Nephron (organoid): ENCODE measurements around the gene ITGA4.

ENCODE experiments used
- H3K27ac Mint-ChIP-seq, 3 experiments: 2 replicates each; pipeline ENCODE4 v1.8.0; 2020; ENCODE audit warnings: mixed read lengths in 3 of 3, mild to moderate bottlenecking in 2 of 3, moderate library complexity in 1 of 3
- H3K27me3 Mint-ChIP-seq: 2 replicates; pipeline ENCODE4 v1.8.0; 2021; ENCODE audit warnings: low read depth, mild to moderate bottlenecking, moderate library complexity, mixed read lengths
- H3K36me3 Mint-ChIP-seq: 2 replicates; pipeline ENCODE4 v1.8.0; 2020; ENCODE audit warnings: low read depth, mixed read lengths
- H3K4me1 Mint-ChIP-seq: 2 replicates; pipeline ENCODE4 v1.8.0; 2020; ENCODE audit warnings: mixed read lengths
- H3K4me3 Mint-ChIP-seq, 3 experiments: 2 replicates each; pipeline ENCODE4 v1.8.0; 2020; ENCODE audit warnings: mild to moderate bottlenecking in 3 of 3, mixed read lengths in 3 of 3, moderate library complexity in 2 of 3
- H3K9me3 Mint-ChIP-seq: 2 replicates; pipeline ENCODE4 v1.8.0; 2020; ENCODE audit warnings: mixed read lengths
- CTCF ChIP-seq, 3 experiments: fragments of 200-600 bp; sonication (generic); IDR thresholded peaks; one replicate each; pipeline ENCODE4 v1.5.0; 2021; ENCODE audit warnings: antibody characterized with exemption in 3 of 3; ENCODE audit not compliant: unreplicated experiment in 3 of 3

The ITGA4 gene

GRCh38 chr2:181542170-181542569 lies 85.0 kb downstream of the ITGA4 start:
- Mint-ChIP-seq H3K36me3 (peaks cover 31% of the 10 kb centered on the region), H3K4me3 (no peak overlapping the region), H3K9me3 (peaks cover 3% of the 10 kb centered on the region), H3K4me1 (peaks cover 3% of the 10 kb centered on the region), H3K27me3 (no peaks in the 10 kb centered on the region), H3K27ac (no peak overlapping the region)
- TF ChIP-seq CTCF (IDR thresholded peaks at IDR 0.05; ENCODE audit: unreplicated experiment in 3 of 3), result no peak

GRCh38 chr2:181546086-181546485 lies 88.9 kb downstream of the ITGA4 start:
- Mint-ChIP-seq H3K27ac (no peak overlapping the region), H3K4me3 (no peak overlapping the region), H3K9me3 (peaks cover 3% of the 10 kb centered on the region), H3K4me1 (no peaks in the 10 kb centered on the region), H3K27me3 (no peaks in the 10 kb centered on the region), H3K36me3 (peaks cover 3% of the 10 kb centered on the region)
- TF ChIP-seq CTCF (IDR thresholded peaks at IDR 0.05; ENCODE audit: unreplicated experiment in 3 of 3), result no peak

- no peaks in the 10 kb centered on the region for H3K36me3 Mint-ChIP-seq
These were observed 95.6 kb downstream of the ITGA4 start for GRCh38 chr2:181552808-181553207.

GRCh38 chr2:181553244-181553643 lies 96.1 kb downstream of the ITGA4 start:
- Mint-ChIP-seq H3K27me3 (peaks cover 3% of the 10 kb centered on the region), H3K9me3 (no peaks in the 10 kb centered on the region), H3K4me3 (no peak overlapping the region), H3K27ac (no peak overlapping the region), H3K36me3 (no peaks in the 10 kb centered on the region), H3K4me1 (no peaks in the 10 kb centered on the region)
- no peak for TF ChIP-seq CTCF (IDR thresholded peaks at IDR 0.05; ENCODE audit: unreplicated experiment in 3 of 3)

More at GRCh38 chr2:181552808-181553207, 95.6 kb downstream of the ITGA4 start:
- TF ChIP-seq CTCF (IDR thresholded peaks at IDR 0.05; ENCODE audit: unreplicated experiment in 3 of 3), result no peak
- no peak overlapping the region for H3K27ac Mint-ChIP-seq
- H3K27me3 Mint-ChIP-seq, result peaks cover 3% of the 10 kb centered on the region
- H3K9me3 Mint-ChIP-seq, result no peaks in the 10 kb centered on the region
- H3K4me1 Mint-ChIP-seq, result no peaks in the 10 kb centered on the region
- H3K4me3 Mint-ChIP-seq, result no peak overlapping the region

- Mint-ChIP-seq H3K27ac (no peak overlapping the region), H3K36me3 (no peaks in the 10 kb centered on the region)
These were observed 97.1 kb downstream of the ITGA4 start for GRCh38 chr2:181554061-181554830.

More at GRCh38 chr2:181554061-181554830, 97.1 kb downstream of the ITGA4 start:
- Mint-ChIP-seq H3K9me3 (no peaks in the 10 kb centered on the region), H3K4me3 (no peak overlapping the region), H3K27me3 (peaks cover 3% of the 10 kb centered on the region), H3K4me1 (no peaks in the 10 kb centered on the region)
- no peak for TF ChIP-seq CTCF (IDR thresholded peaks at IDR 0.05; ENCODE audit: unreplicated experiment in 3 of 3)
